Ishikawa (cell line): ENCODE measurements around the gene AHSG.

Source experiments
- CEBPB ChIP-seq: IDR thresholded peaks from 2 replicates; pipeline ENCODE4 v1.6.1; 2012
- TF ChIP-seq, protein P1 (sequence below): IDR thresholded peaks from 2 replicates; pipeline ENCODE4 v1.6.1; 2012; ENCODE audit warnings: low read depth, mild to moderate bottlenecking

- TF ChIP-seq CEBPB: no peak
- TF ChIP-seq, protein P1, sequence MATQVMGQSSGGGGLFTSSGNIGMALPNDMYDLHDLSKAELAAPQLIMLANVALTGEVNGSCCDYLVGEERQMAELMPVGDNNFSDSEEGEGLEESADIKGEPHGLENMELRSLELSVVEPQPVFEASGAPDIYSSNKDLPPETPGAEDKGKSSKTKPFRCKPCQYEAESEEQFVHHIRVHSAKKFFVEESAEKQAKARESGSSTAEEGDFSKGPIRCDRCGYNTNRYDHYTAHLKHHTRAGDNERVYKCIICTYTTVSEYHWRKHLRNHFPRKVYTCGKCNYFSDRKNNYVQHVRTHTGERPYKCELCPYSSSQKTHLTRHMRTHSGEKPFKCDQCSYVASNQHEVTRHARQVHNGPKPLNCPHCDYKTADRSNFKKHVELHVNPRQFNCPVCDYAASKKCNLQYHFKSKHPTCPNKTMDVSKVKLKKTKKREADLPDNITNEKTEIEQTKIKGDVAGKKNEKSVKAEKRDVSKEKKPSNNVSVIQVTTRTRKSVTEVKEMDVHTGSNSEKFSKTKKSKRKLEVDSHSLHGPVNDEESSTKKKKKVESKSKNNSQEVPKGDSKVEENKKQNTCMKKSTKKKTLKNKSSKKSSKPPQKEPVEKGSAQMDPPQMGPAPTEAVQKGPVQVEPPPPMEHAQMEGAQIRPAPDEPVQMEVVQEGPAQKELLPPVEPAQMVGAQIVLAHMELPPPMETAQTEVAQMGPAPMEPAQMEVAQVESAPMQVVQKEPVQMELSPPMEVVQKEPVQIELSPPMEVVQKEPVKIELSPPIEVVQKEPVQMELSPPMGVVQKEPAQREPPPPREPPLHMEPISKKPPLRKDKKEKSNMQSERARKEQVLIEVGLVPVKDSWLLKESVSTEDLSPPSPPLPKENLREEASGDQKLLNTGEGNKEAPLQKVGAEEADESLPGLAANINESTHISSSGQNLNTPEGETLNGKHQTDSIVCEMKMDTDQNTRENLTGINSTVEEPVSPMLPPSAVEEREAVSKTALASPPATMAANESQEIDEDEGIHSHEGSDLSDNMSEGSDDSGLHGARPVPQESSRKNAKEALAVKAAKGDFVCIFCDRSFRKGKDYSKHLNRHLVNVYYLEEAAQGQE: 0 out of 2 replicates have a peak, but pooled peaks have one; percentile 4
Measured at GRCh38 chr3:186567072-186567921, 45.6 kb upstream of the AHSG start, which contains the start of gene TBCCD1.
